HG02588 (cell line): ENCODE results near the gene GPR89A.
"Not testable (repeated sequence)": the region's sequence is repeated elsewhere in the genome, so short reads cannot be mapped to it uniquely, and the experiment has no call there.

Source experiments
- ATAC-seq: cut with Tn5 transposase; IDR thresholded peaks from one replicate; pipeline ENCODE4 v1.9.1; 2021; ENCODE audit warnings: mild to moderate bottlenecking, moderate library complexity; ENCODE audit not compliant: unreplicated experiment

The GPR89A gene

GRCh38 chr1:145716641-145717345 lies 109.0 kb downstream of the GPR89A start:
- no peak for ATAC-seq

- ATAC-seq, result no peak
These were observed 110.0 kb downstream of the GPR89A start for GRCh38 chr1:145717833-145718232.

- ATAC-seq, result not testable (repeated sequence)
These were observed 110.7 kb downstream of the GPR89A start for GRCh38 chr1:145718465-145718864.

- no peak for ATAC-seq
These were observed 111.7 kb downstream of the GPR89A start, which contains the start of gene CD160 for GRCh38 chr1:145719230-145720079. TSS of gene CD160 (plus strand) at chr1:145719499. CDS start at chr1:145728328, 8,829 bp downstream.
